Activated CD8-positive, alpha-beta memory T cell treated with anti-CD3 and anti-CD28 coated beads for 36 hours (primary cell): ENCODE measurements around the gene MAGED4B. TPM values are rescaled to one million over a fixed set of nuclear protein-coding genes. Genes with fewer than 3 reads are reported as not detected.
"Not testable (repeated sequence)": the region's sequence is repeated elsewhere in the genome, so short reads cannot be mapped to it uniquely, and the experiment has no call there.

Experiments used
- CTCF ChIA-PET: fragments of 350-600 bp; sonication (Branson Sonifier 250); formaldehyde crosslinking; loops from one replicate; lab custom pipeline; 2021; ENCODE audit warnings: antibody characterized with exemption; lab: Charles Lee
- POLR2A ChIA-PET: fragments of 350-600 bp; sonication (Branson Sonifier 250); formaldehyde crosslinking; loops from one replicate; lab custom pipeline; 2021; ENCODE audit warnings: antibody characterized with exemption; lab: Charles Lee
- total RNA-seq, 2 experiments: library from RNA; stranded (reverse); gene quantifications; one replicate each; pipeline ENCODE4 v1.2.3, GENCODE V29; 2021

The MAGED4B gene, protein sequence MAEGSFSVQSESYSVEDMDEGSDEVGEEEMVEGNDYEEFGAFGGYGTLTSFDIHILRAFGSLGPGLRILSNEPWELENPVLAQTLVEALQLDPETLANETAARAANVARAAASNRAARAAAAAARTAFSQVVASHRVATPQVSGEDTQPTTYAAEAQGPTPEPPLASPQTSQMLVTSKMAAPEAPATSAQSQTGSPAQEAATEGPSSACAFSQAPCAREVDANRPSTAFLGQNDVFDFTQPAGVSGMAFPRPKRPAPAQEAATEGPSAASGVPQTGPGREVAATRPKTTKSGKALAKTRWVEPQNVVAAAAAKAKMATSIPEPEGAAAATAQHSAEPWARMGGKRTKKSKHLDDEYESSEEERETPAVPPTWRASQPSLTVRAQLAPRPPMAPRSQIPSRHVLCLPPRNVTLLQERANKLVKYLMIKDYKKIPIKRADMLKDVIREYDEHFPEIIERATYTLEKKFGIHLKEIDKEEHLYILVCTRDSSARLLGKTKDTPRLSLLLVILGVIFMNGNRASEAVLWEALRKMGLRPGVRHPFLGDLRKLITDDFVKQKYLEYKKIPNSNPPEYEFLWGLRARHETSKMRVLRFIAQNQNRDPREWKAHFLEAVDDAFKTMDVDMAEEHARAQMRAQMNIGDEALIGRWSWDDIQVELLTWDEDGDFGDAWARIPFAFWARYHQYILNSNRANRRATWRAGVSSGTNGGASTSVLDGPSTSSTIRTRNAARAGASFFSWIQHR
- 1 to 10 TPM; 1.0 to 2.3 TPM for total RNA-seq

DNA sequence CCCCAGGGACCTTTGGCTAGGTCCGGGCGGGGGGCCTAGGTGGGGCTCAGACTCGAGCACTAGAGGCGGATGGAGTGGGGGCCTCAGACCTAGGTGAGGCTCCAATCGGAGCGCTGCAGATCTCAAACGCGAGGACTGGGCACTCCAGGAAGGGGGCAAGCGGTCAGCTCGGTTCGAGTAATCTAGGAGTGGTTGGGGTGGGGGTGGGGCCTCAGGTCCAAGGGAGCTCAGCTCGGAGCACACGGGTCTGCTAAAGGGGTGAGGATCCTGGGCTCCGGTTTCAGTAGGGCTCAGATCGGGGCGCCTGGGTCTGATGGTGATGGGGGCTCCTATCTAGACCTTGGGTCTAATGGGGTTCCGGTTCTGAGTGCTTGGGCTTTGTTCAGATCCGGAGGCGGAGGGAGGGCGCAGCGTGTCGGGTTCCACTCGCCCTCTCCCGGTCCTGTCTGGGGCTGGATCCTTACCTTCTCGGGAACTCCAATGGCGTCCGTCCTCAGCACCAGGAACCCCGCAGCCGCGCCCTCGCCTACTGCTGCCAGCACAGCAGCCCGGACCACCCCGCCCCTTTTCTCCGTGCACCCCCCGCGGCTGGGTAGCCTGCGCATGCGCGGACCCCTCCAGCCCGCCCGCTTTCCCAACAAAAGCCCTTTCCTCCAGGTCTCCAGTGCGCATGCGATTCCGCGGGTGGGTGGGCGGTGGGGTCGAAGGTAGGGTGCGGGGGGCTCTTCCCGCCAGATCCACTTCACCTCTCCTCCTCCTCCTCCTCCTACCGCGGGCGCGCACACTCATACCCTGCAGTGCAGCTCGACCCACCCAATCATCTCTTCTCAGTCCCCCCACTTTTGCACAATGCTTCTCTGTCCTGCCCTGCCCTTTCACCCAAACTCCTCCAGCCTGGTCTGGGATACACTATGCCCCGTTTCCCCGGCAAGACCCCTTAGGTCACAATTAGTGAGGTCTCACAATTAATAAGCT, at the start of gene MAGED4B:
MAGED4B (minus strand) TSS at position 518 of the 975 bp plus-strand sequence. CDS start 1,011 bp downstream, outside the sequence.
- CTCF ChIA-PET, POLR2A ChIA-PET: not testable (repeated sequence)

DNA sequence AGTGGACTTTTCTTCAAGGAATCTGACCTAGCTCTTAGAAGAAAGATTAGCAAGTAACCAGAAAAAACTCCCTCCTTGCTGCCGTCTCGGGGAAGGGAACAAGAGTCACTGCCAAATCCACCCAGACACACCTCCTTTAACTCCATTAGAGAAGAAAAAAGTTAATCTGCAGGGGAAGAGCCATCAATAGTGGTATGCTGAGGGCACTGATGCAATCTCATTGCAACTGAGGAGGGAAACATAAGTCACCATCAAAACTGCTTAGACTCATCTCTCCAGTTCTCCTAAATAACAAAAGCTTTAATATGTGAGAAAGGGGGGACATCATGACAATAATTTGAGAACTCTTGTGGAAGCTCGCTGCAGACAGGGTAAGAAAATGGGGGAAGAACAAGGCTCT, 49.3 kb upstream of the MAGED4B start:
- POLR2A ChIA-PET, result no interaction called here
- CTCF ChIA-PET, result no interaction called here

DNA sequence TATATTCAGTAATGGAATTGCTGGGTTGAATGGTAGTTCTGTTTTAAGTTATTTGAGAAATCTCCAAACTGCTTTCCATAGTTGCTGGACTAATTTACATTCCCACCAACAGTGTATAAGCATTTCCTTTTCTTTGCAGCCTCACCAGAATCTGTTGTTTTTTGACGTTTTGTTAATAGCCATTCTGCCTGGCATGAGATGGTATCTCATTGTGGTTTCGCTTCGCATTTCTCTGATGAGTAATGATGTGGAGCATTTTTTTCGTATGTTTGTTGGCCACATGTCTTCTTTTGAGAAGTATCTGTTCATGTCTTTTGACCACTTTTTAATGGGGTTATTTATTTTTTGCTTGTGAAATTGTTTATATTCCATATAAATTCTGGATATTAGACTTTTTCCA, 13.6 kb upstream of the MAGED4B start:
- CTCF ChIA-PET, result no interaction called here
- POLR2A ChIA-PET, result no interaction called here

DNA sequence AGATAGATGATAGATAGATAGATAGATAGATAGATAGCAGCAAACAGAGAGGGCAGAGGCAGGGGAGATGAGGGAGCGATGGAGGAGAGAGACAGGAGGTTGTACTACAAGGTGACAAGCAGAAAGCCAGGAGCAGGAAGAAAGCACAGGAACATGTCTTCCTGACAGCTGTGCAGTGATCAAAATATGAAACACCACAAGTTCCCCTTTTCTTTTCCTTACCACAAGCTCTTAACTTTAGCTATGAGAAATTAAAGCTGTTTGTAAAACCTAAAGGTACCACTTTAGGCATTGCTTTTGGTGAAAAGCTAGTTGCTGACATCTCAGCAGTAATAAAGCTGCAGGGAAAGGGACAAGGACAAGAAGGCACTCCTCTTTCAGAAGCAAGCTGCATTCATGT, 9.1 kb upstream of the MAGED4B start:
- ChIA-PET CTCF (no interaction called here), POLR2A (no interaction called here)

DNA sequence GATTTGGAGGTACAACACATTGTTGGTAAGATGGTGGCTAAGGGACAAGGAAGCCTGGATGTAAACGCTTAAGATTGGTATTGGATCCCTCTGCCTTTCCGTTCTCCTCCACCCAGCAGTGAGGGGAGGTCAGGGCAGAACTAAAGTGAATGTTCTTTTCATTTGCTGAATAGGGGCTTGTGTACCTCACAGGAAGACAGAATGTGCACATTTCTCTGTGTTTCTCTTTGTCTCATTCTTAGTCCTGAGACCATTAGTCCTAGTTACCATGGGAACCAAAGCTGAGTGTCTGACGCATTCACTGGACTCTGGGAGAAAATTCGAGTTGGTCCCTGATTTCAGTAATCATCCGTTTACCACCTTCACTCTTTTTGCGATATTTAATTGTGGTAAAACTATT, 26.7 kb downstream of the MAGED4B start:
- POLR2A ChIA-PET, CTCF ChIA-PET: not testable (repeated sequence)

DNA sequence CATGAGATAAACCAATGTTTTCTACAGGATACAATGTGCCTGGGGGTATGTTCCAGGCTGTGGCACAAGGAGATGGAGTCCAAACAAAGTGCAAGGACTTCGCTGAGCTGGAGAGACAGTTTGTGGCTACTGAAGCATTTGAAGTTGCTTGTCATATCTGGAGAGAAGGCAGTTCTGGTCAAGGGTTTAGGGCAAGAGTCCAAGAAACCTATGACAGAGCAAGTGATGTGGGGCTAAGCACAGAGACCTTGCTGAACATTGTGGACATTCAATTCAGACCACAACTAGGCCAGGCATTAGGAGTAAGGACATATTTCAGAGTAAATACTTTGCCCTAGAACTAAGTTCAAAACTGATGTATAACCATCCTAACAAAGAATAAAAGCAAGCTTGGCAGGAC, 34.8 kb downstream of the MAGED4B start:
- POLR2A ChIA-PET, result no interaction called here
- CTCF ChIA-PET, result no interaction called here

DNA sequence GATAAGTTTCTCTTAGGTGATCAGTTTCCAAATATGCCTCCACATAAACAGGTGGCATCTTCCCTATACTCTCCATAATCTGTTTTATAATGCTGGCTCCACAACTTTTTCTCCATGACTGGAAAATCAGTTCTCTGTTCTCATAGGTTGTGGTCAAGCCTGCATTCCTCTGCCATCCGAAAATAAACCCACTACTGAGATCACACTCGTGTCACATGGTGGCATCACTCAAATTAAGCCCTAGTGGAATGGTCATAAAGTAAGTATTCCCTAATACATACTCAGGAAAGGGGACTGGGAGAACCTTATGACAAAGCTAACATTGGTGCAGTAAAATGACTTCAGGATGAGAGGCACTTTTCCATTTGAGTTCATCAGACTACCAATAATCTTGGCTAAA, 37.6 kb downstream of the MAGED4B start:
- CTCF ChIA-PET, result no interaction called here

DNA sequence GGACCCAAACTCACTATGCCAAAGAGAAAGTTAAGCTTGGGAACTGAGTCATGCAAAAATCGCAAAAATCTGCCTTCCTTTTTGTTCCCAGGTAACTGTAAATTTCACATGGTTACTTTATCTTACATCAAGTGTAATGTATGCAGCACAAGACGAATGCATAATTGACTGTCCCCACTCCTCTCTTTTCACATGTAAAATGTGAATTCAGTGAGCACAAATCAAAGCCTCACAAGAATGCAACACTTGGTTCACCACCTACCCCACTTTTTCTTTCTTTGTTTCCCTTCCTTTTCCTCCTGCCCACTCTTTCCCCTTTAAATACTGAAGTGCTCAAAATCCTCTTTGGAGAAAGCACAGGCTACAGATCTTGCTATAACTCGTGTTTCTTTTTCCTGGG, 53.2 kb downstream of the MAGED4B start:
- ChIA-PET POLR2A (no interaction called here), CTCF (no interaction called here)

More for the DNA sequence above, 37.6 kb downstream of the MAGED4B start:
- POLR2A ChIA-PET, result no interaction called here

Other genes starting within 250 kb of the MAGED4B start
- 10 to 100 TPM; 33.5 to 33.9 TPM for gene MAGED1, start 175.6 kb downstream of the MAGED4B start, total RNA-seq
- under 1 TPM in 1 of 2 experiments, not detected in 1; 0.86 TPM for gene MAGED4, start 115.7 kb upstream of the MAGED4B start, total RNA-seq